Measurements from ENCODE around the gene SPOCK1.

The SPOCK1 gene

GRCh38 chr5:137084016-137084415, 415.1 kb downstream of the SPOCK1 start:
- no peak overlapping the region for H3K9ac ChIP-seq
- H3K4me2 ChIP-seq, result no peak overlapping the region
- TF ChIP-seq, protein P1, sequence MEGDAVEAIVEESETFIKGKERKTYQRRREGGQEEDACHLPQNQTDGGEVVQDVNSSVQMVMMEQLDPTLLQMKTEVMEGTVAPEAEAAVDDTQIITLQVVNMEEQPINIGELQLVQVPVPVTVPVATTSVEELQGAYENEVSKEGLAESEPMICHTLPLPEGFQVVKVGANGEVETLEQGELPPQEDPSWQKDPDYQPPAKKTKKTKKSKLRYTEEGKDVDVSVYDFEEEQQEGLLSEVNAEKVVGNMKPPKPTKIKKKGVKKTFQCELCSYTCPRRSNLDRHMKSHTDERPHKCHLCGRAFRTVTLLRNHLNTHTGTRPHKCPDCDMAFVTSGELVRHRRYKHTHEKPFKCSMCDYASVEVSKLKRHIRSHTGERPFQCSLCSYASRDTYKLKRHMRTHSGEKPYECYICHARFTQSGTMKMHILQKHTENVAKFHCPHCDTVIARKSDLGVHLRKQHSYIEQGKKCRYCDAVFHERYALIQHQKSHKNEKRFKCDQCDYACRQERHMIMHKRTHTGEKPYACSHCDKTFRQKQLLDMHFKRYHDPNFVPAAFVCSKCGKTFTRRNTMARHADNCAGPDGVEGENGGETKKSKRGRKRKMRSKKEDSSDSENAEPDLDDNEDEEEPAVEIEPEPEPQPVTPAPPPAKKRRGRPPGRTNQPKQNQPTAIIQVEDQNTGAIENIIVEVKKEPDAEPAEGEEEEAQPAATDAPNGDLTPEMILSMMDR (conservative IDR thresholded peaks at IDR 0.05; ENCODE audit: low read depth, low read length), result no peak
- H3K79me2 ChIP-seq (ENCODE audit: insufficient read depth, low read depth), result no peaks in the 10 kb centered on the region
- H3K4me1 ChIP-seq (ENCODE audit: low read depth, poor library complexity, severe bottlenecking), result no peaks in the 10 kb centered on the region
- no peak overlapping the region for H2AFZ ChIP-seq (ENCODE audit: low read depth)
- no peaks in the 10 kb centered on the region for H3K27me3 ChIP-seq (ENCODE audit: insufficient read depth, low read depth)
- H3K4me3 ChIP-seq (IDR thresholded peaks at IDR 0.05; ENCODE audit: insufficient read depth, low read depth, low read length), result no peak overlapping the region
- no peaks in the 10 kb centered on the region for H4K20me1 ChIP-seq (ENCODE audit: insufficient read depth)
- H3K36me3 ChIP-seq (ENCODE audit: insufficient read depth), result no peaks in the 10 kb centered on the region
- H3K27ac ChIP-seq, result no peak overlapping the region

- Histone ChIP-seq H3K9ac (no peak overlapping the region), H3K4me3 (IDR thresholded peaks at IDR 0.05; ENCODE audit: insufficient read depth, low read depth, low read length) (no peak overlapping the region), H3K4me1 (ENCODE audit: low read depth, poor library complexity, severe bottlenecking) (no peaks in the 10 kb centered on the region), H3K36me3 (ENCODE audit: insufficient read depth) (no peaks in the 10 kb centered on the region), H2AFZ (ENCODE audit: low read depth) (no peak overlapping the region), H3K79me2 (ENCODE audit: insufficient read depth, low read depth) (no peaks in the 10 kb centered on the region), H4K20me1 (ENCODE audit: insufficient read depth) (no peaks in the 10 kb centered on the region), H3K27ac (no peak overlapping the region), H3K4me2 (no peak overlapping the region), H3K27me3 (ENCODE audit: insufficient read depth, low read depth) (no peaks in the 10 kb centered on the region)
- TF ChIP-seq, protein P1 (conservative IDR thresholded peaks at IDR 0.05; ENCODE audit: low read depth, low read length), result no peak
These were observed 416.2 kb downstream of the SPOCK1 start for GRCh38 chr5:137082951-137083350.

DNA sequence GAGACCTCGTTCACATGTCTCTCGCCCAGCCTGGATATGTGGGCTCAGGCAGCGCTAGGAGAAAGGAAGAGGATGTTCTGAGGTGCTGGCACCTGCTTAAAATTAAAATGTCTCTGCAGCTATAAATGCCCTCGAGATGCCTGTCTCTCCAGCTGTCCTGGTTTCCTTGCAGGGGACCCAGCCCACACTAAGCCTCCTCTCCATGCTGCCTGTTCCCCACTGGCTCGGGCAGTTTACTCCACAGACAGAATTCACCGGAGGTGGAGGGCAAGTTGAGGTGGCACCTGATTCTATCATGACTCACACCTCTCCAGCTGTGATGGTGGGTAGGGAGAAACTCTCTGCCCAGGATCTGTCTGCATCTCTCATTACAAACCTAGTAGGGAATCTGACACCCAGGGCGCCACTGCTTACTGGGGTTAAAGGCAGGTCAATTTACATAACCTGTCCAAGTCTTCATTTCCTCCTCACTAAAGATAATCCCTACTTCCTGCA, 420.9 kb downstream of the SPOCK1 start:
- Histone ChIP-seq H3K79me2 (ENCODE audit: insufficient read depth, low read depth) (no peaks in the 10 kb centered on the region), H3K27me3 (ENCODE audit: insufficient read depth, low read depth) (no peaks in the 10 kb centered on the region), H2AFZ (ENCODE audit: low read depth) (no peak overlapping the region), H3K4me1 (ENCODE audit: low read depth, poor library complexity, severe bottlenecking) (no peaks in the 10 kb centered on the region), H3K4me3 (IDR thresholded peaks at IDR 0.05; ENCODE audit: insufficient read depth, low read depth, low read length) (no peak overlapping the region), H3K9ac (no peak overlapping the region), H3K36me3 (ENCODE audit: insufficient read depth) (no peaks in the 10 kb centered on the region), H3K27ac (no peak overlapping the region), H4K20me1 (ENCODE audit: insufficient read depth) (no peaks in the 10 kb centered on the region), H3K4me2 (no peak overlapping the region)
- TF ChIP-seq, protein P1 (conservative IDR thresholded peaks at IDR 0.05; ENCODE audit: low read depth, low read length), result no peak

DNA sequence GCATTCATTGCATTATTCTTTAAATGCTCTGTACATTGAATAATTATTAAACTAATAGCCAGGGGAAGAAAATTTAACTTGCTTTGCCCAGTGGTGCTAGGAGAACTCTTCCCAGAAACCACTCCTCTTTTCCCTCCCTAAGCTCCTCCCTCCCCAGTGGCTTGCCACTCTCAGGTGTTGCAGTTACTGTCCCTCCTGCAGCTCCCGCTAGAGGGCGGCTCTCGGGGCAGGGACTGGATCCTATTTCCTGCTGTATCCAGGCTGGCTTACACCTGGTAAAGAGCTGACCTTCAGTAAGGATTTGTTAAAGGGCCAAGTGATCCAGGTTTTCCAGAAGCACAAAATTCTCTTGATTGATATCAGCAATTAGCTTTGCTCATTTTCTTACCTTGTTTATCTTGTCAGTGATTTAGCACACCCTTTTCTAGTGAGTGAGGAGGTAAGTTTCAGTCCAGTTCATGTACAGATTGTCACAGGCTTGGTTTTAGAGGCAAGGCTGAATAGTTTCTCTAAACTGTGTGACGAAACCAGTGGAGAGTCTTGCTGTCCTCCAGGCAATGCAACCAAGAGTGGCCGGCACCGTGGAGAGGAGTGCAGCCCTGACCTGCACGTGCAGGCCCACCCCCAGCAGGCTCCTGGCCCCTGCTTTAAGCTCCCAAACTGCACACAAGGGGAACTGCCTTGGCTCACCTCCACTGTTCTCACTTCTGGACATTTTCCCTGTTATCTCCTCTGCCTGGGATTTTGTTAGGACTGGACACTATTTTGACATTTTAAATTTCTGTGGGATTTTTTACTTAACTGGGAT, 423.8 kb downstream of the SPOCK1 start:
- no peak overlapping the region for H3K9ac ChIP-seq
- no peaks in the 10 kb centered on the region for H3K36me3 ChIP-seq (ENCODE audit: insufficient read depth)
- no peak overlapping the region for H3K27ac ChIP-seq
- no peak overlapping the region for H3K4me3 ChIP-seq (IDR thresholded peaks at IDR 0.05; ENCODE audit: insufficient read depth, low read depth, low read length)
- H3K79me2 ChIP-seq (ENCODE audit: insufficient read depth, low read depth), result no peaks in the 10 kb centered on the region
- TF ChIP-seq, protein P1 (conservative IDR thresholded peaks at IDR 0.05; ENCODE audit: low read depth, low read length), result peak; percentile 62
- no peak overlapping the region for H3K4me2 ChIP-seq
- no peak overlapping the region for H2AFZ ChIP-seq (ENCODE audit: low read depth)
- no peaks in the 10 kb centered on the region for H4K20me1 ChIP-seq (ENCODE audit: insufficient read depth)
- no peaks in the 10 kb centered on the region for H3K27me3 ChIP-seq (ENCODE audit: insufficient read depth, low read depth)
- no peaks in the 10 kb centered on the region for H3K4me1 ChIP-seq (ENCODE audit: low read depth, poor library complexity, severe bottlenecking)
